Sigmoid colon (tissue), 7 donors: Measurements from ENCODE around the gene EPHA7. TPM values are rescaled to one million over a fixed set of nuclear protein-coding genes. Genes with fewer than 3 reads are reported as not detected.

ENCODE experiments used
- DNase-seq: peaks from one replicate; pipeline ENCODE4 v3.0.0-alpha.2; 2019
- H3K27ac ChIP-seq, 4 donors: fragments of 200-600 bp; sonication (generic); one replicate each; pipeline ENCODE4 v1.5.1; 2016 to 2019; ENCODE audit warnings: mild to moderate bottlenecking in 1 of 4
- H3K27me3 ChIP-seq, 3 donors: fragments of 200-600 bp; sonication (generic); one replicate each; pipeline ENCODE4 v1.5.1; 2019; ENCODE audit warnings: mild to moderate bottlenecking in 1 of 3
- H3K36me3 ChIP-seq, 4 donors: fragments of 200-600 bp; sonication (generic); one replicate each; pipeline ENCODE4 v1.5.1; 2016 to 2019
- H3K4me1 ChIP-seq, 4 donors: fragments of 200-600 bp; sonication (generic); one replicate each; pipeline ENCODE4 v1.5.1; 2017 to 2019
- H3K4me3 ChIP-seq, 4 donors: fragments of 200-600 bp; sonication (generic); one replicate each; pipeline ENCODE4 v1.5.1; 2017 to 2019; ENCODE audit warnings: mild to moderate bottlenecking in 2 of 4, moderate library complexity in 1 of 4
- H3K9me3 ChIP-seq, 4 donors: fragments of 200-600 bp in 3 of 4; sonication (generic) in 3 of 4; one replicate each; pipeline versions ENCODE4 v1.5.1 to v1.6.1; 2013 to 2019
- EP300 ChIP-seq, 4 donors: sonication (generic); formaldehyde crosslinking; IDR thresholded peaks; one replicate each; pipeline ENCODE4 v1.6.1; 2017; ENCODE audit warnings: antibody characterized with exemption in 4 of 4
- POLR2A ChIP-seq, 2 donors: fragments of 450-650 bp; IDR thresholded peaks; one replicate each; pipeline ENCODE4 v1.6.1; 2016; ENCODE audit warnings: antibody characterized with exemption in 2 of 2, mild to moderate bottlenecking in 2 of 2, moderate library complexity in 2 of 2
- POLR2AphosphoS5 ChIP-seq, 4 donors: sonication (generic); formaldehyde crosslinking; IDR thresholded peaks; one replicate each; pipeline ENCODE4 v1.6.1; 2017; ENCODE audit warnings: antibody characterized with exemption in 4 of 4
- WGBS, 2 donors: extraction: QIAGEN DNeasy Blood & Tissue Kit; methylation state at CpG; one replicate each; pipeline ENCODE4 v1.1.7; 2013; 5-methylcytosine and 5-hydroxymethylcytosine counted together
- intact Hi-C: fragments of 100-400 bp; cut with DNase I; formaldehyde crosslinking; loops from one replicate; pipeline ENCODE4 v1.15.1; 2023
- polyA plus RNA-seq, 3 donors: library from polyadenylated mRNA; stranded (reverse); fragments of 200-250 nt; gene quantifications; one replicate each; pipeline ENCODE4 v1.2.3, GENCODE V29; 2013
- total RNA-seq, 4 donors: library from RNA; depleted of rRNA; stranded (reverse); fragments of >200 nt; gene quantifications; one replicate each; pipeline ENCODE4 v1.1.0, GENCODE V29; 2016
- TF ChIP-seq, protein P1 (sequence below), 4 experiments: fragments of 450-650 bp in 3 of 4; fragments of 200-600 bp in 1 of 4; IDR thresholded peaks; one replicate each; pipeline ENCODE4 v1.5.1; 2016 to 2019; ENCODE audit warnings: antibody characterized with exemption in 4 of 4, mild to moderate bottlenecking in 3 of 4, moderate library complexity in 2 of 4
- donor health status: healthy with polysubstance abuse.
- donor health status: Bipolar disorder and iron deficiency.
- donor health status: healthy.

EPHA7 gene
- total and polyA plus RNA-seq, 7 donors = 1.2 to 134 (median 70.3) TPM; not detected in 1

DNA sequence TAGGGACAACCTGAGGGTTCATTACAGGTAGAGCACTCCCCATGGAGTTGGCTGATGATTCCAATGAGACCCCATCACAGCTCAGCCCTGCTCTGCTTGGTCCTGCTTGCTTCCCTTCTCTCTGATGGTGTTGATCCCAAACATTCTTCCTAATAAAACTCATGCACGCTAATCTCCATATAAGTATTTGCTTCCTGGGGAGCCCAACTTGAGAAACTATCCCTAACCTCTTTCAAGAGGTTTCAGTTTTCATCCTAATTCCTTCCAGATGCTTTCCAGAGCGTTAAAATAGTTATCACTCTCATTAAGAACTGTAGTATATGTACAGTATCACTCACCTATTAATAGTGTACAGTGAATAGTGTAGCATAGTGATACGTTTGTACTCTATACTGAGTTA is 68.1 kb downstream of the EPHA7 start:
- Histone ChIP-seq H3K36me3 (peaks cover 0 to 22% (median 0%) of the 10 kb centered on the region in 4 donors), H3K4me1 (no peaks in the 10 kb centered on the region), H3K27ac (no peak overlapping the region), H3K27me3 (no peaks in the 10 kb centered on the region), H3K9me3 (no peaks in the 10 kb centered on the region), H3K4me3 (no peak overlapping the region)
- no peak for DNase-seq
- WGBS, 2 donors = 69 to 76% methylated on average over 3 of the region's 3 CpGs
- TF ChIP-seq, protein P1, sequence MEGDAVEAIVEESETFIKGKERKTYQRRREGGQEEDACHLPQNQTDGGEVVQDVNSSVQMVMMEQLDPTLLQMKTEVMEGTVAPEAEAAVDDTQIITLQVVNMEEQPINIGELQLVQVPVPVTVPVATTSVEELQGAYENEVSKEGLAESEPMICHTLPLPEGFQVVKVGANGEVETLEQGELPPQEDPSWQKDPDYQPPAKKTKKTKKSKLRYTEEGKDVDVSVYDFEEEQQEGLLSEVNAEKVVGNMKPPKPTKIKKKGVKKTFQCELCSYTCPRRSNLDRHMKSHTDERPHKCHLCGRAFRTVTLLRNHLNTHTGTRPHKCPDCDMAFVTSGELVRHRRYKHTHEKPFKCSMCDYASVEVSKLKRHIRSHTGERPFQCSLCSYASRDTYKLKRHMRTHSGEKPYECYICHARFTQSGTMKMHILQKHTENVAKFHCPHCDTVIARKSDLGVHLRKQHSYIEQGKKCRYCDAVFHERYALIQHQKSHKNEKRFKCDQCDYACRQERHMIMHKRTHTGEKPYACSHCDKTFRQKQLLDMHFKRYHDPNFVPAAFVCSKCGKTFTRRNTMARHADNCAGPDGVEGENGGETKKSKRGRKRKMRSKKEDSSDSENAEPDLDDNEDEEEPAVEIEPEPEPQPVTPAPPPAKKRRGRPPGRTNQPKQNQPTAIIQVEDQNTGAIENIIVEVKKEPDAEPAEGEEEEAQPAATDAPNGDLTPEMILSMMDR (IDR thresholded peaks at IDR 0.05) = no peak
- TF ChIP-seq EP300 (IDR thresholded peaks at IDR 0.05) (no peak), POLR2AphosphoS5 (IDR thresholded peaks at IDR 0.05) (no peak), POLR2A (IDR thresholded peaks at IDR 0.05) (no peak)
- intact Hi-C loops = no loop called here

DNA sequence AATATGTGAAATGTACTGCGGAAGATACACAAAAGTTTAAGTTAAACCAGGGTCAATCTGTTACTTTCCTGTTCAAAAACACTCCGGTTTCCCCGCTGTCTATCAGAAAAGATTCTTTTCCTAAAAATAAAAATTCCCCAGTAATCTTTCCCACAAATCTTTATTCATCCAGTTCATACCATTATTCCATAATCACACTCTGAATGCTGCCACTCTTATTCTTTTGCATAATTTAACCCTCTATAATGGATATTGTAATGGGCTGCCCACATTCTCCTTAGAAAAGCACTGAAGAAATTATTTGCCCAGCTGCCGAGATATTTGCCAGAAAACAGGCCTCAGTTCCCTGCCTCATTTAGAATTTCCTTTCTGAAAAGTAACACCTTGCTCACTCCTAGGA is 68.6 kb downstream of the EPHA7 start:
- no peaks in the 10 kb centered on the region for H3K4me1 ChIP-seq

DNA sequence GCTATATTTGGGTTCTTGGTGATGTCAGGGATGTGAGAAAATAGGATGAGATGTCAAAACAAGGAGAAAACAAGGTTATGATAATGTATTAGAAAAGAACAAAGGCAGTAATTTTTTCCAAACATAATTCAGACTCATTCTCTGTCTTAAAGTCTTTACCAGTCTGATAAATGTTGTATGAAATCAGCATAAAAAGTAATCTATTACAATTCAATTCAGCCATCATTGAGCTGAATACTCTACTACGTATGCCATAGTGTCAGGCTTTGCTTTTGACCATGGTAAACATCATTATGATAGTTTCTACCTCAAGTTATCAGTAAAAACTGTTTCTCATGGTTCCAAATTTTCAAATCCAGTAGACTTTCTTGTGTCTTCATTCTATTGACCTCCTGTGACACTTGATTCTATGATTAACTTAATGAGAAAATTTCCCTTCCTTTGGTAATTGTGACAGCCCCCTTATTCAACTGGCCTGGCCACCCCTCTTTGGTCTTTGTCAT is 75.0 kb downstream of the EPHA7 start:
- no peak overlapping the region for H3K27ac ChIP-seq
- H3K4me3 ChIP-seq = no peak overlapping the region
- no peaks in the 10 kb centered on the region for H3K9me3 ChIP-seq
- H3K4me1 ChIP-seq = peaks cover 0 to 9% (median 0%) of the 10 kb centered on the region in 4 donors
- intact Hi-C loops = no loop called here
- TF ChIP-seq EP300 (IDR thresholded peaks at IDR 0.05) = no peak
- TF ChIP-seq POLR2A (IDR thresholded peaks at IDR 0.05) = no peak
- TF ChIP-seq, protein P1 (IDR thresholded peaks at IDR 0.05) = no peak
- H3K36me3 ChIP-seq = peaks cover 0 to 7% (median 0%) of the 10 kb centered on the region in 4 donors
- 75 to 85% methylated on average over 1 of the region's 1 CpG for WGBS, 2 donors
- no peak for DNase-seq
- no peaks in the 10 kb centered on the region for H3K27me3 ChIP-seq

More for the DNA sequence above, 68.6 kb downstream of the EPHA7 start:
- TF ChIP-seq POLR2AphosphoS5 (IDR thresholded peaks at IDR 0.05) = no peak
- no peak for TF ChIP-seq EP300 (IDR thresholded peaks at IDR 0.05)
- TF ChIP-seq, protein P1 (IDR thresholded peaks at IDR 0.05) = no peak
- TF ChIP-seq POLR2A (IDR thresholded peaks at IDR 0.05) = no peak
- no peak overlapping the region for H3K4me3 ChIP-seq
- intact Hi-C loops = no loop called here
- H3K27me3 ChIP-seq = no peaks in the 10 kb centered on the region
- no peak for DNase-seq
- H3K27ac ChIP-seq = no peak overlapping the region
- H3K9me3 ChIP-seq = no peaks in the 10 kb centered on the region
- peaks cover 0 to 18% (median 0%) of the 10 kb centered on the region in 4 donors for H3K36me3 ChIP-seq
- WGBS, 2 donors = 87 to 92% methylated on average over 4 of the region's 4 CpGs

DNA sequence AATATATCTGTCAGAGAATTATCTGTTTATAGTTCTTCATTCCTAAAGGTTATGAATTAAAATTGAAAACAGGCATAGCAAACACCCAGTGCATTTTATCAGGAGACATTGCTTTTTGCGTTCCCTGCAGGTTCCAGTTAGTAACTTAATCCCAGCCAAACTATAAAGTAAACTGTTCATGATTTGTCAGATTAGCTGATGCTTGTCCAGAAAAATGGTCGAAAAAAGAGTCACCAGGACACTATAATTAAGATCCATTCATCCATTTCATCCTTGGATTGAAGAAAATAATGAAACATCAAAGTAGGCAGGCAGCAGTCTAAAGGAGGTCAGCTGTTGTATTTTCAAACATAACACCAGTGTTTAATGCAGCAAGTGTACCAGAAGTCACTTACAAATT is 75.9 kb downstream of the EPHA7 start:
- Histone ChIP-seq H3K9me3 (no peaks in the 10 kb centered on the region), H3K27me3 (no peaks in the 10 kb centered on the region), H3K4me3 (no peak overlapping the region), H3K27ac (no peak overlapping the region), H3K36me3 (peaks cover 0 to 7% (median 0%) of the 10 kb centered on the region in 4 donors), H3K4me1 (peaks cover 0 to 9% (median 0%) of the 10 kb centered on the region in 4 donors)
- TF ChIP-seq, protein P1 (IDR thresholded peaks at IDR 0.05) = no peak
- no peak for DNase-seq
- intact Hi-C loops = no loop called here
- WGBS, 2 donors = 62 to 69% methylated on average over 2 of the region's 2 CpGs
